Chondrocyte (in vitro differentiated cells): Measurements from ENCODE around the gene COL1A1. TPM values are rescaled to one million over a fixed set of nuclear protein-coding genes. Genes with fewer than 3 reads are reported as not detected.
A peak's percentile ranks its signal among the peaks of the same experiment; 100 is the strongest.

Experiments
- DNase-seq: peaks from one replicate; pipeline ENCODE4 v3.0.0; 2021; ENCODE audit warnings: mixed read lengths, low spot score
- H3K27ac Mint-ChIP-seq: one replicate; pipeline ENCODE4 v1.8.0; 2021; ENCODE audit warnings: mild to moderate bottlenecking, moderate library complexity, mixed read lengths; ENCODE audit not compliant: unreplicated experiment
- H3K27me3 Mint-ChIP-seq: 2 replicates; pipeline ENCODE4 v1.8.0; 2021; ENCODE audit warnings: low read depth, mixed read lengths
- H3K36me3 Mint-ChIP-seq: 2 replicates; pipeline ENCODE4 v1.8.0; 2021; ENCODE audit warnings: low read depth, mixed read lengths
- H3K4me1 Mint-ChIP-seq: 2 replicates; pipeline ENCODE4 v1.8.0; 2021; ENCODE audit warnings: low read depth, mild to moderate bottlenecking, mixed read lengths
- H3K4me3 Mint-ChIP-seq: one replicate; pipeline ENCODE4 v1.8.0; 2021; ENCODE audit warnings: mild to moderate bottlenecking, moderate library complexity, mixed read lengths; ENCODE audit not compliant: unreplicated experiment
- H3K9me3 Mint-ChIP-seq: 2 replicates; pipeline ENCODE4 v1.8.0; 2021; ENCODE audit warnings: low read depth, mixed read lengths
- CTCF ChIP-seq: fragments of 200-600 bp; sonication (generic); IDR thresholded peaks from 2 replicates; pipeline ENCODE4 v1.5.0; 2021; ENCODE audit warnings: antibody characterized with exemption, mild to moderate bottlenecking, moderate library complexity
- total RNA-seq: library from RNA; stranded (reverse); gene quantifications from 3 replicates; pipeline ENCODE4 v1.2.1, GENCODE V29; 2021

Gene COL1A1
- total RNA-seq, 1 donor from 2014 or later: 35,333 TPM

- TF ChIP-seq CTCF: no peak
- no peaks in the 10 kb centered on the region for H3K27me3 Mint-ChIP-seq
- peak; percentile 93 for DNase-seq
- no peaks in the 10 kb centered on the region for H3K9me3 Mint-ChIP-seq
- peak overlapping the region; percentile 26 for H3K4me3 Mint-ChIP-seq
- peak overlapping the region; percentile 99 for H3K27ac Mint-ChIP-seq
- peaks cover 97% of the 10 kb centered on the region for H3K4me1 Mint-ChIP-seq
- peaks cover 44% of the 10 kb centered on the region for H3K36me3 Mint-ChIP-seq
Observed at GRCh38 chr17:50183421-50183994, 17.9 kb downstream of the COL1A1 start.

- DNase-seq: peak; percentile 74
- no peaks in the 10 kb centered on the region for H3K27me3 Mint-ChIP-seq
- H3K4me3 Mint-ChIP-seq: peak overlapping the region; percentile 50
- peaks cover 97% of the 10 kb centered on the region for H3K4me1 Mint-ChIP-seq
- H3K36me3 Mint-ChIP-seq: peaks cover 40% of the 10 kb centered on the region
- H3K27ac Mint-ChIP-seq: peak overlapping the region; percentile 99
- TF ChIP-seq CTCF: no peak
- H3K9me3 Mint-ChIP-seq: no peaks in the 10 kb centered on the region
Observed at GRCh38 chr17:50182783-50183420, 18.5 kb downstream of the COL1A1 start.

DNA sequence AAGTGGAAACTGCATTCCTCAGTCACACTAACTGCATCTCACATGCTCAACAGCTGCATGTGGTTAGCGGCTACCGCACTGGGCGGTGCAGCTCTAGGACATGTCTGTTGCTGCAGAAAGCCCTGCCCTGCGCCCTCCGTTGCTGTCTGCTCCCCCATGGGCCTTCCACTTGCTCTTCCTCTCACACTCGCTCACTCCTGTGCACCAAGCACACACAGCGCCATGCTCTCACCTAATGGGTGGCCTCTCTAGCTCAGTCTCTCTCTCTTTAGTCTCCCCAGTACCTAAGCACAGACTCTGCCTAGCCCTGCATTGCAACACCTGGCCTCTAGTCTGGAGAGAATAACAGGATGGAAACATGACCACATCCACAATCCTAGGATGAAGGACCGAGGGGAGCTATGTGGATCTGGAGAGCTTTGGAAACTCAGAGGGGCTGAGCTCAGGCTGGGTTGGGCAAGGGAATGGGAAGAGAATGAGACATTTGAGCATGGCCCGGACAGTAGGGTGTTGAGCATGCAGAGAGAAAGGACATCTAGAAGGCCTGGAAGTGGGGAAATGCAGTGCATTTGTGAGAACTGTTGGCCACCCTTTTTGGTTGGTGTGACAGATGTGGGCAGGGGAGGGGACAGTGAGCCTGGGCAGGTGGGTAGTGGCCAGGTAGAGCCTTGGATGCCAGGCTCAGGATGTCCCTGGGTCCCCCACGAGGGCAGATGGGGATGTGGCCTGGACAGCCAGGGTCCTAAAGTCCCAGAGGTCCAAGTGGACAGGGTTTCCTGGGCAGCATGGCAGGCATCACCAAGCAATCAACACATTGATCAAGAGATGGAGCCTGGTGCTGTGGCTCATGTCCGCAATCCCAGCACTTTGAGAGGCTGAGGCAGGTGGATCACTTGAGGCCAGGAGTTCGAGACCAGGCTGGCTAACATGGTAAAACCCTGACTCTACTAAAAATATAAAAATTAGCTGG, 19.6 kb downstream of the COL1A1 start:
- Mint-ChIP-seq H3K4me1 (peaks cover 97% of the 10 kb centered on the region), H3K36me3 (peaks cover 34% of the 10 kb centered on the region), H3K9me3 (no peaks in the 10 kb centered on the region), H3K27me3 (no peaks in the 10 kb centered on the region), H3K27ac (peak overlapping the region; percentile 99), H3K4me3 (no peak overlapping the region)
- TF ChIP-seq CTCF: peak; percentile 28
- peak; percentile 95 for DNase-seq

GRCh38 chr17:50181144-50181543, 20.3 kb downstream of the COL1A1 start:
- DNase-seq: peak; percentile 92
- Mint-ChIP-seq H3K36me3 (peaks cover 28% of the 10 kb centered on the region), H3K27me3 (no peaks in the 10 kb centered on the region), H3K27ac (peak overlapping the region; percentile 99), H3K9me3 (no peaks in the 10 kb centered on the region), H3K4me3 (peak overlapping the region; percentile 29), H3K4me1 (peaks cover 96% of the 10 kb centered on the region)
- TF ChIP-seq CTCF: no peak

- H3K27ac Mint-ChIP-seq: peak overlapping the region; percentile 99
- H3K27me3 Mint-ChIP-seq: no peaks in the 10 kb centered on the region
- H3K4me1 Mint-ChIP-seq: peaks cover 96% of the 10 kb centered on the region
- no peak for TF ChIP-seq CTCF
- peak overlapping the region; percentile 29 for H3K4me3 Mint-ChIP-seq
- H3K36me3 Mint-ChIP-seq: peaks cover 27% of the 10 kb centered on the region
- no peaks in the 10 kb centered on the region for H3K9me3 Mint-ChIP-seq
- DNase-seq: peak; percentile 79
Observed at GRCh38 chr17:50180620-50181019, 20.8 kb downstream of the COL1A1 start.
